Esophagus squamous epithelium (tissue), 5 donors: ENCODE measurements around the gene CNDP2. TPM values are rescaled to one million over a fixed set of nuclear protein-coding genes. Genes with fewer than 3 reads are reported as not detected.

Experiments
- DNase-seq: peaks from one replicate; lab custom pipeline; 2025; lab: John Stamatoyannopoulos, UW
- H3K27ac ChIP-seq, 4 donors: fragments of 200-600 bp; sonication (generic); one replicate each; pipeline ENCODE4 v1.5.1; 2016 to 2019; ENCODE audit warnings: mild to moderate bottlenecking in 1 of 4
- H3K27me3 ChIP-seq, 4 donors: fragments of 200-600 bp; sonication (generic); 1 replicate in 3 of 4; 2 replicates in 1 of 4; pipeline versions ENCODE4 v1.5.1 to v1.6.0; 2017 to 2021; ENCODE audit warnings: antibody characterized with exemption in 1 of 4
- H3K36me3 ChIP-seq, 3 donors: fragments of 200-600 bp; sonication (generic); one replicate each; pipeline ENCODE4 v1.5.1; 2016 to 2019
- H3K4me1 ChIP-seq, 3 donors: fragments of 200-600 bp; sonication (generic); one replicate each; pipeline ENCODE4 v1.5.1; 2017 to 2019
- H3K4me3 ChIP-seq, 4 donors: fragments of 200-600 bp; sonication (generic); 1 replicate in 3 of 4; 2 replicates in 1 of 4; pipeline ENCODE4 v1.5.1; 2016 to 2019; ENCODE audit warnings: mild to moderate bottlenecking in 2 of 4, moderate library complexity in 1 of 4
- H3K9me3 ChIP-seq, 3 donors: fragments of 200-600 bp; sonication (generic); one replicate each; pipeline ENCODE4 v1.5.1; 2016 to 2019
- POLR2A ChIP-seq, 4 donors: fragments of 450-650 bp; IDR thresholded peaks; one replicate each; pipeline ENCODE4 v1.6.1; 2017; ENCODE audit warnings: antibody characterized with exemption in 4 of 4, mild to moderate bottlenecking in 4 of 4, moderate library complexity in 3 of 4
- WGBS, 2 donors: methylation state at CpG; one replicate each; pipeline ENCODE4 v1.1.5; 2018; 5-methylcytosine and 5-hydroxymethylcytosine counted together
- intact Hi-C: fragments of 100-400 bp; cut with DNase I; formaldehyde crosslinking; loops from one replicate; pipeline ENCODE4 v1.15.0; 2022
- total RNA-seq, 4 donors: library from RNA; depleted of rRNA; stranded (reverse); fragments of >200 nt; gene quantifications; one replicate each; pipeline ENCODE4 v1.1.0, GENCODE V29; 2016
- TF ChIP-seq, protein P1 (sequence below), 6 experiments: fragments of 450-650 bp in 4 of 6; fragments of 200-600 bp in 2 of 6; sonication (generic) in 2 of 6; IDR thresholded peaks; one replicate each; pipeline ENCODE4 v1.5.1; 2016 to 2019; ENCODE audit warnings: antibody characterized with exemption in 6 of 6, mild to moderate bottlenecking in 4 of 6, moderate library complexity in 4 of 6
- donor health status: DM: yes; HTN: yes; CAD: no.

Gene CNDP2
- total RNA-seq, 4 donors from 2014 or later, result 66.6 to 136 (median 87.9) TPM

DNA sequence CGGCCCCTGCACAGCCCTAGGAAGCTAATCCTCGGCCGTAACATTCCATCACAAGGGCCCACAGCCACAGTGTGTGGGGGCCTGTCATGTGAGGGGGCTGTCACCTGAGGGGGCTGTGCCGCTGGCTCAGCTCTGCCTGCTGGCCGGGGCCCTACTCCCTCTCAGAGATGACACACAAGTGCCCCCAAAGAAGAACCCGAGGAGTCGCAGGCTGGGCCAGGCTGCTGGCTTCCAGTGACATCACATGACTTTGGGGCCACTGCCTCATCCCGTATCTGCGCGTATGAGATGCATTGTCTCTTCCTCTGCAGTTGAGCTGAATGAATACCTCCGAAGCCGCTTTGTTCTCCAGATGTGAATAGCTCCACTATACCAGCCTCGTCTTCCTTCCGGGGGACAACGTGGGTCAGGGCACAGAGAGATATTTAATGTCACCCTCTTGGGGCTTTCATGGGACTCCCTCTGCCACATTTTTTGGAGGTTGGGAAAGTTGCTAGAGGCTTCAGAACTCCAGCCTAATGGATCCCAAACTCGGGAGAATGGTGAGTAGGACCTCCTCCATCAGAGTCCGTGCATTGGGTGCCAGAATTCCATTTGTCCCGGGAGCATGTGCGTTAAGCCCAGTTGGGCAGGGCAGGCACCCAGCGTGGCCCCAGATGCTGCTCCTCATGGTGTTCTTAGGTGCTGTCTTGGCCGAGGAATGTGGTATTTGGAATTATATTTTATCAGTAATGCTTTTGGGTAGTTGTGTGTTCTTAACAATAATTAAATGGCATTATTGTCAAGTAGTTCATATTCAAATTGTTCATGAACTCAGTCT, 38.2 kb downstream of the CNDP2 start, which contains the start of gene CNDP1:
CNDP1 (plus strand) TSS at position 351 of the 820 bp plus-strand sequence; CDS start at position 519, 168 bp downstream.
- WGBS, 2 donors, result 88% methylated on average over 13 to 17 of the region's 21 CpGs
- DNase-seq, result no peak
- no peak for TF ChIP-seq POLR2A (IDR thresholded peaks at IDR 0.05)
- TF ChIP-seq, protein P1, sequence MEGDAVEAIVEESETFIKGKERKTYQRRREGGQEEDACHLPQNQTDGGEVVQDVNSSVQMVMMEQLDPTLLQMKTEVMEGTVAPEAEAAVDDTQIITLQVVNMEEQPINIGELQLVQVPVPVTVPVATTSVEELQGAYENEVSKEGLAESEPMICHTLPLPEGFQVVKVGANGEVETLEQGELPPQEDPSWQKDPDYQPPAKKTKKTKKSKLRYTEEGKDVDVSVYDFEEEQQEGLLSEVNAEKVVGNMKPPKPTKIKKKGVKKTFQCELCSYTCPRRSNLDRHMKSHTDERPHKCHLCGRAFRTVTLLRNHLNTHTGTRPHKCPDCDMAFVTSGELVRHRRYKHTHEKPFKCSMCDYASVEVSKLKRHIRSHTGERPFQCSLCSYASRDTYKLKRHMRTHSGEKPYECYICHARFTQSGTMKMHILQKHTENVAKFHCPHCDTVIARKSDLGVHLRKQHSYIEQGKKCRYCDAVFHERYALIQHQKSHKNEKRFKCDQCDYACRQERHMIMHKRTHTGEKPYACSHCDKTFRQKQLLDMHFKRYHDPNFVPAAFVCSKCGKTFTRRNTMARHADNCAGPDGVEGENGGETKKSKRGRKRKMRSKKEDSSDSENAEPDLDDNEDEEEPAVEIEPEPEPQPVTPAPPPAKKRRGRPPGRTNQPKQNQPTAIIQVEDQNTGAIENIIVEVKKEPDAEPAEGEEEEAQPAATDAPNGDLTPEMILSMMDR (IDR thresholded peaks at IDR 0.05), result no peak
- no peak within 1 kb of the TSS for H3K27ac ChIP-seq
- H3K4me1 ChIP-seq, result no peaks in the 10 kb centered on the region
- peaks cover 0 to 3% (median 0%) of the 10 kb centered on the region in 4 donors for H3K27me3 ChIP-seq
- intact Hi-C loops, result no loop called here
- H3K36me3 ChIP-seq, result no peaks in the 10 kb centered on the region
- no peaks in the 10 kb centered on the region for H3K9me3 ChIP-seq
- no peak within 1 kb of the TSS for H3K4me3 ChIP-seq

DNA sequence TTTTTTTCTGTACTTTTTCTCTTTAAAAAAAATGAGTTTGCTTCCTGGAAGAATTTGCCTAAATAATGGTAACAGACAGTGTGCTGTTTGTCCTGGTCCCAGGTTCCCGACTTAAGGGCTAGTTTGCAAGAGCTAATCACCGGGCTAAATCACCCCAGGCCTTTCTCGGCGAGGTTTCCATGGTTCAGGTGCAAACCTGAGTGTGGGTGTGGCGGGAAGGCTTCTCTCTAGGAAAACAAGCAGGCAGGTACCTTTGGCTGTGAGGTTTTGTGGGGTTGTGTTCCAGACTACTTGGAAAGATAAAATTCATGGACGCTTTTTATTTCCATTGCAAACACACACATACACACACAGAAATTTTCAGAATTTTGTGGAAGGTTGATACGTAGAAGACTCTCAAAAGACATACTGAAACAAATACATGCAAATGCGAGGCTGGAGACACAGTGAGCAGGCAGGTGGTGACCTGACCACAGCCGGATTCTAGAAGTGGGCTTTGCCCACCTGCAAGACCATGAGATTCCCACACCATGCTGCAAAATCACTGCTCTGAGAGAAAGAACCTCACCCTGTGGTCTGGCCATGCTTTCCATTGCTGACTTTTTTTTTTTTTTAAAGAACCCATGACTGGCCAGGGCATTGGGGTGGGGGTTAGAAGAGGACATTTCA, 39.0 kb downstream of the CNDP2 start:
- Histone ChIP-seq H3K4me3 (no peak overlapping the region), H3K27me3 (peaks cover 0 to 6% (median 0%) of the 10 kb centered on the region in 4 donors), H3K27ac (no peak overlapping the region), H3K9me3 (no peaks in the 10 kb centered on the region), H3K4me1 (no peaks in the 10 kb centered on the region), H3K36me3 (no peaks in the 10 kb centered on the region)
- intact Hi-C loops, result no loop called here
- no peak for TF ChIP-seq POLR2A (IDR thresholded peaks at IDR 0.05)
- TF ChIP-seq, protein P1 (IDR thresholded peaks at IDR 0.05), result no peak
- 45 to 56% methylated on average over 8 of the region's 9 CpGs for WGBS, 2 donors
- DNase-seq, result no peak

DNA sequence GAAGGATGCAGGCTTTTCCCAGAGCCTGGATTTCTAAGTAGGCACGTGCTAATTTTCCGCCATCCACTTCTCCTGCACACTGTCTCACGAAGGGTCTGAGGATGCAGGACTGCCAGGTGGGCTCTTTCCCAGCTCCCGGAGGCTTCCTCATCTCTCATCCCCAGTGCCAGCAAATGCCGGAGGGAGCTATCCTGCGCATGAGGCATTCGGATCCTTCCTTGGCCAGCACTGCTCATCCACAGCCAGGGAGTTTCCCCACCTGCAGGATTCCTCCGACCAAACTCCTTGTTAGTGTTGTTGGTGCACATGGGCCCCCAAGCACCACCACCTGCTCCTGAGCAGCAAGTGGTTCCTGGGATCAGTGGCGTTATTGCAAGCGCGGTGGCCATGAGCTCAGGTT, 43.1 kb downstream of the CNDP2 start:
- intact Hi-C loops, result no loop called here
- Histone ChIP-seq H3K9me3 (no peaks in the 10 kb centered on the region), H3K4me3 (no peak overlapping the region), H3K4me1 (no peaks in the 10 kb centered on the region), H3K27me3 (peaks cover 0 to 10% (median 0%) of the 10 kb centered on the region in 4 donors), H3K36me3 (no peaks in the 10 kb centered on the region), H3K27ac (no peak overlapping the region)
- TF ChIP-seq, protein P1 (IDR thresholded peaks at IDR 0.05), result no peak
- no peak for TF ChIP-seq POLR2A (IDR thresholded peaks at IDR 0.05)
- DNase-seq, result no peak
- 76 to 85% methylated on average over 7 to 11 of the region's 11 CpGs for WGBS, 2 donors

DNA sequence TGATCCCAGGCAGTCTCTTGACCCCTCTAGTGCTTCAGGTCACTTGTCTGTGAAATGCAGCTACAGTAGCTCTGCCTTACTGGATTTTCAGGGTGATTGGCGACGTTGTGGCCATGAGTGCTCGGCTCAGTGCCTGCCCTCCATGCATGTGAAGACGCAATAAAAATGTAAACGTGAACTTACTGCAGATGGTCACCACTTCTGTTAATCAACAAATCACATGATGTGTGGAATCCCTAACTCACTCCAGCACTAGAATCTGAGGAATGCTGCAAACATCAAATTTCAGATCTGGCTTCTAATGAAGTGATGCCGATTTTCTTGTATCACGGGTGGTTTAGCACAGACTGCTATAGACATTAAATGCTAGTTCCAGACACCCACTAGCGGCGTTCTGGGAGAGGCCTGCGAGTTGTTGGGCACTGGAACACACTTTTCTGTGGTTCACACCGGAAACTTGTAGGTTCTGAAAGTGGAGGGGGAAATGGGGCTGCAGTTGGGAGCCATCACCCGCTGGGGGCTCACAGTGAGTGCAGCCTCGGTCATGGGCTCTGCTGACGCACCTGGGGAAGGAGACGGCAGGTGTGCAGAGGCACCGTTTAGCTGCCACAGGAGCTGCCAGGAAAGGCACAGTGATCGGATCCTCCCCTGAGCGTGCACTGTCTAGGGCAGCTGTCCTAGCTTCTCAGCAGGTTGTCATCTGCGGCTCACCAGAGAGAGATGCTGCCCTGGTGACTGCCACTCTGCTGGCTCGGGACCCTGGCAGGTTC, 44.7 kb downstream of the CNDP2 start:
- H3K27ac ChIP-seq, result no peak overlapping the region
- 61 to 76% methylated on average over 7 to 14 of the region's 20 CpGs for WGBS, 2 donors
- H3K4me3 ChIP-seq, result no peak overlapping the region
- TF ChIP-seq, protein P1 (IDR thresholded peaks at IDR 0.05), result no peak
- TF ChIP-seq POLR2A (IDR thresholded peaks at IDR 0.05), result no peak
- no peaks in the 10 kb centered on the region for H3K4me1 ChIP-seq
- H3K27me3 ChIP-seq, result peaks cover 0 to 10% (median 0%) of the 10 kb centered on the region in 4 donors
- H3K36me3 ChIP-seq, result no peaks in the 10 kb centered on the region
- H3K9me3 ChIP-seq, result no peaks in the 10 kb centered on the region
- DNase-seq, result no peak
- intact Hi-C loops, result no loop called here
